H9 (cell line): Measurements from ENCODE around the gene ERC1. TPM values are rescaled to one million over a fixed set of nuclear protein-coding genes. Genes with fewer than 3 reads are reported as not detected.

Source experiments
- DNase-seq: peaks from one replicate; pipeline ENCODE4 v3.0.0-alpha.2; 2017
- H2AFZ ChIP-seq: one replicate; pipeline ENCODE4 v1.6.1; 2013; ENCODE audit warnings: mild to moderate bottlenecking, low read length, control low read depth, moderate library complexity
- H2AK5ac ChIP-seq: 2 replicates; pipeline ENCODE4 v1.6.1; 2013; ENCODE audit warnings: low read length, control low read depth, mixed read lengths; ENCODE audit not compliant: insufficient read length
- H2BK120ac ChIP-seq: one replicate; pipeline ENCODE4 v1.6.1; 2013; ENCODE audit warnings: low read depth, mild to moderate bottlenecking, low read length, control low read depth, inconsistent platforms; ENCODE audit not compliant: poor library complexity, severe bottlenecking
- H2BK12ac ChIP-seq: 2 replicates; pipeline ENCODE4 v1.6.1; 2013; ENCODE audit warnings: low read length, control low read depth, mixed read lengths, low read depth; ENCODE audit not compliant: insufficient read length
- H2BK15ac ChIP-seq: 2 replicates; pipeline ENCODE4 v1.6.1; 2013; ENCODE audit warnings: low read depth, low read length, control low read depth
- H2BK20ac ChIP-seq: one replicate; pipeline ENCODE4 v1.6.1; 2013; ENCODE audit warnings: low read depth, mild to moderate bottlenecking, low read length, control low read depth, inconsistent platforms; ENCODE audit not compliant: poor library complexity, severe bottlenecking
- H2BK5ac ChIP-seq: 2 replicates; pipeline ENCODE4 v1.6.1; 2013; ENCODE audit warnings: low read length, control low read depth, mixed read lengths; ENCODE audit not compliant: insufficient read length
- H3K14ac ChIP-seq: 2 replicates; pipeline ENCODE4 v1.6.1; 2013; ENCODE audit warnings: low read length, control low read depth; ENCODE audit not compliant: insufficient read depth
- H3K18ac ChIP-seq: 2 replicates; pipeline ENCODE4 v1.6.1; 2013; ENCODE audit warnings: low read depth, mild to moderate bottlenecking, mixed read lengths, low read length, control low read depth; ENCODE audit not compliant: insufficient read length
- H3K23ac ChIP-seq: 2 replicates; pipeline ENCODE4 v1.6.1; 2013; ENCODE audit warnings: low read length, control low read depth, mixed read lengths, low read depth; ENCODE audit not compliant: insufficient read length
- H3K23me2 ChIP-seq: 2 replicates; pipeline ENCODE4 v1.6.1; 2013; ENCODE audit warnings: low read depth, mild to moderate bottlenecking, mixed read lengths, low read length, control low read depth; ENCODE audit not compliant: insufficient read length, poor library complexity, severe bottlenecking
- H3K27ac ChIP-seq: 2 replicates; pipeline ENCODE4 v1.5.1; 2013; ENCODE audit warnings: low read length, control low read depth, mixed read lengths, low read depth; ENCODE audit not compliant: insufficient read length
- H3K27me3 ChIP-seq: 2 replicates; pipeline ENCODE4 v1.6.1; 2013; ENCODE audit warnings: low read length, control low read depth, inconsistent platforms; ENCODE audit not compliant: insufficient read depth
- H3K4ac ChIP-seq: 2 replicates; pipeline ENCODE4 v1.6.1; 2013; ENCODE audit warnings: low read depth, mild to moderate bottlenecking, control low read depth, inconsistent platforms, low read length, moderate library complexity
- H3K4me1 ChIP-seq: 2 replicates; pipeline ENCODE4 v1.6.1; 2013; ENCODE audit warnings: low read length, control low read depth, inconsistent platforms; ENCODE audit not compliant: insufficient read depth
- H3K4me2 ChIP-seq: 2 replicates; pipeline ENCODE4 v1.6.1; 2013; ENCODE audit warnings: low read length, control low read depth, mixed read lengths; ENCODE audit not compliant: insufficient read length, insufficient read depth
- H3K56ac ChIP-seq: 2 replicates; pipeline ENCODE4 v1.6.1; 2013; ENCODE audit warnings: low read depth, mild to moderate bottlenecking, mixed read lengths, low read length, control low read depth; ENCODE audit not compliant: insufficient read length
- H3K79me1 ChIP-seq: 2 replicates; pipeline ENCODE4 v1.6.1; 2013; ENCODE audit warnings: low read depth, mild to moderate bottlenecking, moderate library complexity, low read length, control low read depth, inconsistent platforms; ENCODE audit not compliant: insufficient read depth, poor library complexity, severe bottlenecking
- H3K79me2 ChIP-seq: 2 replicates; pipeline ENCODE4 v1.6.1; 2013; ENCODE audit warnings: low read length, control low read depth, inconsistent platforms; ENCODE audit not compliant: insufficient read depth
- H3K9ac ChIP-seq: 2 replicates; pipeline ENCODE4 v1.6.1; 2013; ENCODE audit warnings: low read length, control low read depth, mixed read lengths; ENCODE audit not compliant: insufficient read length; ENCODE audit errors: extremely low read depth
- H3K9me3 ChIP-seq: one replicate; pipeline ENCODE4 v1.6.1; 2013; ENCODE audit warnings: low read depth, low read length, inconsistent platforms; ENCODE audit not compliant: control insufficient read depth
- H3T11ph ChIP-seq: one replicate; pipeline ENCODE4 v1.6.1; 2013; ENCODE audit warnings: mild to moderate bottlenecking, low read length, control low read depth, inconsistent platforms
- H4K20me1 ChIP-seq: one replicate; pipeline ENCODE4 v1.6.1; 2013; ENCODE audit not compliant: control insufficient read depth, insufficient read length, insufficient read depth
- H4K5ac ChIP-seq: 2 replicates; pipeline ENCODE4 v1.6.1; 2013; ENCODE audit warnings: low read depth, mild to moderate bottlenecking, mixed read lengths, low read length, control low read depth; ENCODE audit not compliant: insufficient read length
- H4K8ac ChIP-seq: replicated peaks from 2 replicates; pipeline ENCODE4 v1.6.1; 2013; ENCODE audit warnings: low read length, control low read depth, mixed read lengths, low read depth; ENCODE audit not compliant: insufficient read length
- H4K91ac ChIP-seq: 2 replicates; pipeline ENCODE4 v1.6.1; 2013; ENCODE audit warnings: low read depth, mild to moderate bottlenecking, moderate library complexity, mixed read lengths, low read length, control low read depth; ENCODE audit not compliant: insufficient read length
- H3K27ac Mint-ChIP-seq, 3 experiments: 2 replicates in 2 of 3; 3 replicates in 1 of 3; pipeline ENCODE4 v1.8.0; 2020 to 2021; ENCODE audit warnings: mixed read lengths in 3 of 3, mild to moderate bottlenecking in 1 of 3, moderate library complexity in 1 of 3
- H3K27me3 Mint-ChIP-seq: 2 replicates; pipeline ENCODE4 v1.8.0; 2021; ENCODE audit warnings: low read depth, mild to moderate bottlenecking, moderate library complexity, mixed read lengths
- H3K36me3 Mint-ChIP-seq, 3 experiments: 2 replicates in 2 of 3; 3 replicates in 1 of 3; pipeline ENCODE4 v1.8.0; 2020 to 2021; ENCODE audit warnings: low read depth in 3 of 3, mixed read lengths in 3 of 3; ENCODE audit not compliant: insufficient read depth in 1 of 3
- H3K4me1 Mint-ChIP-seq, 2 experiments: 2 replicates each; pipeline ENCODE4 v1.8.0; 2020; ENCODE audit warnings: mixed read lengths in 2 of 2
- H3K4me3 Mint-ChIP-seq, 2 experiments: 2 replicates in 1 of 2; 3 replicates in 1 of 2; pipeline ENCODE4 v1.8.0; 2020 to 2021; ENCODE audit warnings: mild to moderate bottlenecking in 2 of 2, mixed read lengths in 2 of 2, moderate library complexity in 1 of 2
- H3K9me3 Mint-ChIP-seq, 2 experiments: 2 replicates in 1 of 2; 3 replicates in 1 of 2; pipeline ENCODE4 v1.8.0; 2020; ENCODE audit warnings: mild to moderate bottlenecking in 2 of 2, mixed read lengths in 2 of 2, moderate library complexity in 1 of 2
- WGBS: extraction: QIAGEN DNeasy Blood & Tissue Kit; methylation state at CpG from one replicate; pipeline ENCODE4 v1.1.7; 2013; ENCODE audit warnings: missing lambda C conversion rate, low lambda C conversion rate, mixed read lengths; ENCODE audit not compliant: insufficient read length; ENCODE audit errors: extremely low coverage; 5-methylcytosine and 5-hydroxymethylcytosine counted together
- total RNA-seq: library from RNA; stranded (reverse); gene quantifications from 2 replicates; pipeline ENCODE4 v1.2.1, GENCODE V29; 2021
- TF ChIP-seq, protein P1 (sequence below): fragments of 200-600 bp; sonication (generic); conservative IDR thresholded peaks from 3 replicates; pipeline ENCODE4 v1.8.0; 2021; ENCODE audit warnings: antibody characterized with exemption, mild to moderate bottlenecking

Gene ERC1
- total RNA-seq, 1 experiment from 2014 or later: 51.2 TPM

DNA sequence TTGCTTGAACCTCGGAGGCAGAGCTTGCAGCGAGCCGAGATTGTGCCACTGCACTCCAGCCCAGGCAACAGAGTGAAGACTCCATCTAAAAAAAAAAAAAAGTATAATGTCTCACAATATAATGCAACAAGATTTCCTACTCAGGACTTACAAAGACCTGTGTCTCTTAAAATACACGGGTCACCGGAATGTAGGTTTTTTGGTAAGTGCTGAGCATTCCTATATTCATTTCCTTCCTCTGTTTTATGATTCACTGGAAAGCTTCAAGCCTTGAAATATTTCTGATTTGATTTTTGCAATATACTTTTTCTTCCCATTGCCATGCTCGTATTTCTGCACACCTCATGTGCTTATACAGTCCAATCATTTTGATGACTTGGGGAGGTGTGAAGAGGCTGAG lies 357.6 kb downstream of the ERC1 start:
- no peaks in the 10 kb centered on the region for H3K9me3 Mint-ChIP-seq
- no peak overlapping the region for H4K5ac ChIP-seq
- H3K4me1 Mint-ChIP-seq: peaks cover 4% of the 10 kb centered on the region in 2 experiments; a peak in 1 of 4 replicates
- no peak overlapping the region for H4K91ac ChIP-seq
- H3K23ac ChIP-seq: no peak overlapping the region
- H3K9ac ChIP-seq: no peak overlapping the region
- H3K4me2 ChIP-seq: no peak overlapping the region
- no peak overlapping the region for H2BK20ac ChIP-seq
- H3K4me3 Mint-ChIP-seq: no peak overlapping the region
- no peaks in the 10 kb centered on the region for H3K79me1 ChIP-seq
- TF ChIP-seq, protein P1, sequence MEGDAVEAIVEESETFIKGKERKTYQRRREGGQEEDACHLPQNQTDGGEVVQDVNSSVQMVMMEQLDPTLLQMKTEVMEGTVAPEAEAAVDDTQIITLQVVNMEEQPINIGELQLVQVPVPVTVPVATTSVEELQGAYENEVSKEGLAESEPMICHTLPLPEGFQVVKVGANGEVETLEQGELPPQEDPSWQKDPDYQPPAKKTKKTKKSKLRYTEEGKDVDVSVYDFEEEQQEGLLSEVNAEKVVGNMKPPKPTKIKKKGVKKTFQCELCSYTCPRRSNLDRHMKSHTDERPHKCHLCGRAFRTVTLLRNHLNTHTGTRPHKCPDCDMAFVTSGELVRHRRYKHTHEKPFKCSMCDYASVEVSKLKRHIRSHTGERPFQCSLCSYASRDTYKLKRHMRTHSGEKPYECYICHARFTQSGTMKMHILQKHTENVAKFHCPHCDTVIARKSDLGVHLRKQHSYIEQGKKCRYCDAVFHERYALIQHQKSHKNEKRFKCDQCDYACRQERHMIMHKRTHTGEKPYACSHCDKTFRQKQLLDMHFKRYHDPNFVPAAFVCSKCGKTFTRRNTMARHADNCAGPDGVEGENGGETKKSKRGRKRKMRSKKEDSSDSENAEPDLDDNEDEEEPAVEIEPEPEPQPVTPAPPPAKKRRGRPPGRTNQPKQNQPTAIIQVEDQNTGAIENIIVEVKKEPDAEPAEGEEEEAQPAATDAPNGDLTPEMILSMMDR: no peak
- no peaks in the 10 kb centered on the region for H3K79me2 ChIP-seq
- H3K4ac ChIP-seq: no peak overlapping the region
- no CpG with 5 or more reads among the region's 6 CpGs for WGBS
- H2AFZ ChIP-seq: no peak overlapping the region
- no peaks in the 10 kb centered on the region for H3K36me3 Mint-ChIP-seq
- H2BK120ac ChIP-seq: no peak overlapping the region
- no peak overlapping the region for H2BK15ac ChIP-seq
- no peak overlapping the region for H2BK12ac ChIP-seq
- H4K8ac ChIP-seq: no peak overlapping the region
- no peaks in the 10 kb centered on the region for H3K4me1 ChIP-seq
- H3K27ac Mint-ChIP-seq: no peak overlapping the region
- H3K23me2 ChIP-seq: no peaks in the 10 kb centered on the region
- H3T11ph ChIP-seq: no peak overlapping the region
- H4K20me1 ChIP-seq: no peaks in the 10 kb centered on the region
- H2BK5ac ChIP-seq: no peak overlapping the region
- H3K27me3 Mint-ChIP-seq: no peaks in the 10 kb centered on the region
- H3K27me3 ChIP-seq: no peaks in the 10 kb centered on the region
- H3K27ac ChIP-seq: no peak overlapping the region
- no peak overlapping the region for H2AK5ac ChIP-seq
- H3K56ac ChIP-seq: no peak overlapping the region
- H3K14ac ChIP-seq: no peak overlapping the region
- no peak overlapping the region for H3K18ac ChIP-seq
- H3K9me3 ChIP-seq: no peaks in the 10 kb centered on the region
- DNase-seq: no peak
